NT2/D1 (cell line): Measurements from ENCODE around the gene OR56B4.

Experiments
- SUZ12 ChIP-seq: IDR thresholded peaks from 2 replicates; pipeline ENCODE4 v1.6.1; 2011; ENCODE audit not compliant: insufficient read length, insufficient read depth; ENCODE audit errors: extremely low read depth
- YY1 ChIP-seq: IDR thresholded peaks from 2 replicates; pipeline ENCODE4 v1.6.1; 2011; ENCODE audit not compliant: insufficient read length, insufficient read depth
- ZNF274 ChIP-seq: IDR thresholded peaks from 2 replicates; pipeline ENCODE4 v1.6.1; 2011; ENCODE audit warnings: mild to moderate bottlenecking, low read depth, low read length

DNA sequence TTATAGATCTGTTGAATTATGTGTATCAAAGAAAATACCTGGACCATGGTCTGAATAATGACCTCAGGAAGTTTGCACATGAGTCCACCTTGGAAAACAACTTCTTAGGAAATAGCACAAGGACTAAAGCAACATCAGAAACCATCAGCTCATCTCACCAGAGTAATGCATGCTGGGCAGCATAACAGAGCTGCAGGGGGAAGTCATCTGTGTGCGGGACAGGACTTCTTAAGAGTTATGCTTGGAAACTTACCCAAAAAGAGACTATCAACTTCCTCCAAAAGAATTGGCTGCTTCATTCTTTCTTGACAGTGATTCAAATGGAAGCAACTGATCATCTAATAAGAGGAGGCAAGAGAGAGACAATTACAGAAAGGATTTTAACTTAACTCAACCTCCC lies 2.5 kb downstream of the OR56B4 start:
- TF ChIP-seq YY1 (no peak), SUZ12 (no peak), ZNF274 (no peak)
